ENCODE measurements around the gene PDGFC.

Gene PDGFC

DNA sequence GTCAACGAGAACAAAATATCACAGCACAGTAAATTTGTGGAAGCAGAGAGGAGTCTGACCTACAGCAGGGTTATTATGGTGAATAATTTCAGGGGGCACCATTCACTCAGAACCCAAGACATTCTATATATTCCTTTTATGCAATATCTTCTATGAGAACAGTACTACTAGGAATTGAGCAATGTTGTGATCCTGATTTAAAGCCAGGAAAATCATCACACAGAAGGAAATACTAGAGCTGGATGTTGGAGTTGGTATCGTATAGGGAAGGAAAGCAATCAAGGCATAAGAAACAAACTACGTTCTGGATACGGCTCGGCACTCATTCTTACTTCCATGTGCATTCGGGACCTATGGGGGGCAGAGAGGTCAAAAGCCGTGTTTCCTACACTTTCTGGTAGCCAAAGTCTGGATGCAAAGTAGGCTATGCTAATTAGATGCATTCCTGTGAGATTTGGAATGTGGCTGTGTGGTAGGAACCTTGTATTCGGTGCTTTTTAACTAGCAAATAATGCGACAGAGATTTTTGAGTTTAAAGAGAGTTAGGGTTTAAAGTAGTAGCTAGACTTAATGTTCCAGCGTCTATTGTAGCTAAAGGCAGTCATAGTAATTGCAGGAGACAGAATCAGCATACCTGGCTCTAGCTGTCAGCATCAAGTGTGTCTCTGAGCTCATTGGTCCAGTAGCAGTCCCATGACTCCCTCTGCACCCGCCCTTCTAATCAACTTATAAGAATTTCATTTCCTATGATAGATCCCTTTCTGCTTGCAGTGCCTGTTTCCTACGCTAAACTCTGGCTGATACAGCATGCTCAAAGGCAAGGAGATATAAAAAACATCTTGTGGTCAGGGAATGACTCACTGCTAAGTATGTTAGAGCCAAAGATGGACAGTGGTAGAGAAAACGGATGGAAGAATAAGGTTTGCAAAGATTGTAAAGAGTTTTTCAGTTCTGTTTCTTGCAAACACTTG is 43.3 kb upstream of the PDGFC start:
- H3K9me3 ChIP-seq (replicated peaks; ENCODE audit: insufficient read depth, low read length) = no peaks in the 10 kb centered on the region
- no peaks in the 10 kb centered on the region for H3K9me2 ChIP-seq (replicated peaks; ENCODE audit: insufficient read depth, low read length)
- no peaks in the 10 kb centered on the region for H3F3A ChIP-seq (ENCODE audit: insufficient read depth, low read length)
- H3K27ac ChIP-seq (ENCODE audit: low read length) = no peak overlapping the region
- no peaks in the 10 kb centered on the region for H3K36me3 ChIP-seq (replicated peaks; ENCODE audit: insufficient read depth, low read length)
- DNase-seq = no peak
- H2AFZ ChIP-seq (ENCODE audit: low read length) = no peak overlapping the region
- no peaks in the 10 kb centered on the region for H4K20me1 ChIP-seq (ENCODE audit: insufficient read depth, low read length)
- TF ChIP-seq EZH2phosphoT487 (IDR thresholded peaks at IDR 0.05; ENCODE audit: low read length) = no peak
- TF ChIP-seq, protein P1, sequence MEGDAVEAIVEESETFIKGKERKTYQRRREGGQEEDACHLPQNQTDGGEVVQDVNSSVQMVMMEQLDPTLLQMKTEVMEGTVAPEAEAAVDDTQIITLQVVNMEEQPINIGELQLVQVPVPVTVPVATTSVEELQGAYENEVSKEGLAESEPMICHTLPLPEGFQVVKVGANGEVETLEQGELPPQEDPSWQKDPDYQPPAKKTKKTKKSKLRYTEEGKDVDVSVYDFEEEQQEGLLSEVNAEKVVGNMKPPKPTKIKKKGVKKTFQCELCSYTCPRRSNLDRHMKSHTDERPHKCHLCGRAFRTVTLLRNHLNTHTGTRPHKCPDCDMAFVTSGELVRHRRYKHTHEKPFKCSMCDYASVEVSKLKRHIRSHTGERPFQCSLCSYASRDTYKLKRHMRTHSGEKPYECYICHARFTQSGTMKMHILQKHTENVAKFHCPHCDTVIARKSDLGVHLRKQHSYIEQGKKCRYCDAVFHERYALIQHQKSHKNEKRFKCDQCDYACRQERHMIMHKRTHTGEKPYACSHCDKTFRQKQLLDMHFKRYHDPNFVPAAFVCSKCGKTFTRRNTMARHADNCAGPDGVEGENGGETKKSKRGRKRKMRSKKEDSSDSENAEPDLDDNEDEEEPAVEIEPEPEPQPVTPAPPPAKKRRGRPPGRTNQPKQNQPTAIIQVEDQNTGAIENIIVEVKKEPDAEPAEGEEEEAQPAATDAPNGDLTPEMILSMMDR (IDR thresholded peaks at IDR 0.05; ENCODE audit: low read length) = no peak
- no peak for TF ChIP-seq EZH2 (optimal IDR thresholded peaks at IDR 0.05; ENCODE audit: low read depth, low read length)
- no peaks in the 10 kb centered on the region for H3K79me2 ChIP-seq (ENCODE audit: low read length)
- no peaks in the 10 kb centered on the region for H3K27me3 ChIP-seq (replicated peaks; ENCODE audit: insufficient read depth, low read length)
- no peak overlapping the region for H3K4me3 ChIP-seq (ENCODE audit: low read length)
- H3K4me1 ChIP-seq (ENCODE audit: low read length) = no peaks in the 10 kb centered on the region
- H3K9ac ChIP-seq (ENCODE audit: low read length) = no peak overlapping the region
- H3K4me2 ChIP-seq (ENCODE audit: low read depth, low read length) = no peak overlapping the region

DNA sequence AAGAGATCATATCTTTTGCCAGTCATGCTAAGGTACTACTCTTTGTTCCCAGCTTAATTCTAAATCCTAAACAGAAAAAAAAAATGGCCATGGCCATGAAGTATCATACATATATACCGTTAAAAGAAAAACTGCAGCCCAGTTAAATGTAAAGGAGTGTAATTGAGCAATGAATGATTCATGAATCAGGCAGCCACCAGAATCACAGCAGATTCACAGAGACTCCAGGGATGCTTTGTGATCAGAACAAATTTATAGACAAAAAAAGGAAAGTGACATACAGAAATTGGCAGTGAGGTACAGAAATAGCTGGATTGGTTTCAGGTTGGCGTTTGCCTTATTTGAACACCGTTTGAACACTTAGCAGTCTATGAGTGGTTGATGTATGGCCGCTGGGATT is 42.1 kb upstream of the PDGFC start:
- no peak overlapping the region for H3K9ac ChIP-seq (ENCODE audit: low read length)
- no peaks in the 10 kb centered on the region for H3K79me2 ChIP-seq (ENCODE audit: low read length)
- H3K4me1 ChIP-seq (ENCODE audit: low read length) = no peaks in the 10 kb centered on the region
- no peak for DNase-seq
- no peaks in the 10 kb centered on the region for H3K27me3 ChIP-seq (replicated peaks; ENCODE audit: insufficient read depth, low read length)
- no peak overlapping the region for H3K27ac ChIP-seq (ENCODE audit: low read length)
- H3K9me2 ChIP-seq (replicated peaks; ENCODE audit: insufficient read depth, low read length) = no peaks in the 10 kb centered on the region
- no peak overlapping the region for H3K4me2 ChIP-seq (ENCODE audit: low read depth, low read length)
- no peaks in the 10 kb centered on the region for H3K36me3 ChIP-seq (replicated peaks; ENCODE audit: insufficient read depth, low read length)
- no peaks in the 10 kb centered on the region for H4K20me1 ChIP-seq (ENCODE audit: insufficient read depth, low read length)
- TF ChIP-seq EZH2phosphoT487 (IDR thresholded peaks at IDR 0.05; ENCODE audit: low read length) (no peak), EZH2 (optimal IDR thresholded peaks at IDR 0.05; ENCODE audit: low read depth, low read length) (no peak)
- TF ChIP-seq, protein P1 (IDR thresholded peaks at IDR 0.05; ENCODE audit: low read length) = no peak
- no peak overlapping the region for H3K4me3 ChIP-seq (ENCODE audit: low read length)
- H2AFZ ChIP-seq (ENCODE audit: low read length) = no peak overlapping the region
- H3K9me3 ChIP-seq (replicated peaks; ENCODE audit: insufficient read depth, low read length) = no peaks in the 10 kb centered on the region
- no peaks in the 10 kb centered on the region for H3F3A ChIP-seq (ENCODE audit: insufficient read depth, low read length)

DNA sequence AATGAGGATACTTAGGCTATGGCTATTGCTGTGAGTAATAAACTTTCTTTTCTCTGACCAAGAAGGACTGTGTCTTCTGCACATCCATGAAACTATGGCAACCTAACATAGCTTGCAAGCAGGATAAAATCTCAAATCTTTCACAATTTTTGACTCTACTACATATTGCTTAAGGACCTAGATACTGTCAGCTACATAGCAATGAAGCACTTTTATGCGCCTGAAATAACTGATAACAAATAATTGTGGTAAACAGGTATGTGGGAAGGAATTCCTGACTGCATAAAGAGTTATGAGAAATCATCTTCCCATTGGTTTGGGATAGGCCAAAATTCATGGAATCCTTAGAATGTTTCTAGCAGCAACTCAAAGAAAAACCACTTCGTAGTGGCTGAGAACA is 41.2 kb upstream of the PDGFC start:
- Histone ChIP-seq H3K27ac (ENCODE audit: low read length) (no peak overlapping the region), H3K4me2 (ENCODE audit: low read depth, low read length) (no peak overlapping the region), H2AFZ (ENCODE audit: low read length) (no peak overlapping the region), H3K9me2 (replicated peaks; ENCODE audit: insufficient read depth, low read length) (no peaks in the 10 kb centered on the region), H3K4me1 (ENCODE audit: low read length) (no peaks in the 10 kb centered on the region), H3K4me3 (ENCODE audit: low read length) (no peak overlapping the region), H3K27me3 (replicated peaks; ENCODE audit: insufficient read depth, low read length) (no peaks in the 10 kb centered on the region), H4K20me1 (ENCODE audit: insufficient read depth, low read length) (no peaks in the 10 kb centered on the region), H3F3A (ENCODE audit: insufficient read depth, low read length) (no peaks in the 10 kb centered on the region), H3K9ac (ENCODE audit: low read length) (no peak overlapping the region), H3K79me2 (ENCODE audit: low read length) (no peaks in the 10 kb centered on the region), H3K9me3 (replicated peaks; ENCODE audit: insufficient read depth, low read length) (no peaks in the 10 kb centered on the region), H3K36me3 (replicated peaks; ENCODE audit: insufficient read depth, low read length) (no peaks in the 10 kb centered on the region)
- DNase-seq = no peak
- TF ChIP-seq EZH2 (optimal IDR thresholded peaks at IDR 0.05; ENCODE audit: low read depth, low read length) (no peak), EZH2phosphoT487 (IDR thresholded peaks at IDR 0.05; ENCODE audit: low read length) (no peak)

DNA sequence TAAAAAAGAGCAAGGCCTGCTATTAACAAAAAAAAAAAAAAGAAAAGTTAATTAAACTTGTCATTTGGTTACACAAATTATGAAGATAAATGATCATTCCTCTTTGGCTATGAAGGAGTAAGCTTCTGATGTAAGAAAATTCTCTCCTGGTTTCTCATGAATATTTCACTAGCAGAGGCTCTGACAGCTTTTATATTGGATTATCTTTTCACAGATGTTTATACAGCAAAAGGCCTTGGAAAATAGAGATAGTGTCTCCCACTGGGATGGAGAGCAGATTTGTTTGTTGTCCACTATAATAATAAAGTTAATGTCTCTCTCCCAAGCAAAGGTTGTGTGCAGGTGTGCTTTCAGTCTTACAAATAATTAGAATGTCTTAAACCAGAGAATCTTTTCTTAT is 40.7 kb upstream of the PDGFC start:
- Histone ChIP-seq H3F3A (ENCODE audit: insufficient read depth, low read length) (no peaks in the 10 kb centered on the region), H3K9me3 (replicated peaks; ENCODE audit: insufficient read depth, low read length) (no peaks in the 10 kb centered on the region), H3K4me1 (ENCODE audit: low read length) (no peaks in the 10 kb centered on the region), H4K20me1 (ENCODE audit: insufficient read depth, low read length) (no peaks in the 10 kb centered on the region), H3K27me3 (replicated peaks; ENCODE audit: insufficient read depth, low read length) (no peaks in the 10 kb centered on the region), H3K4me2 (ENCODE audit: low read depth, low read length) (no peak overlapping the region), H3K9me2 (replicated peaks; ENCODE audit: insufficient read depth, low read length) (no peaks in the 10 kb centered on the region), H2AFZ (ENCODE audit: low read length) (no peak overlapping the region), H3K36me3 (replicated peaks; ENCODE audit: insufficient read depth, low read length) (no peaks in the 10 kb centered on the region), H3K4me3 (ENCODE audit: low read length) (no peak overlapping the region), H3K9ac (ENCODE audit: low read length) (no peak overlapping the region), H3K27ac (ENCODE audit: low read length) (no peak overlapping the region), H3K79me2 (ENCODE audit: low read length) (no peaks in the 10 kb centered on the region)
- TF ChIP-seq, protein P1 (IDR thresholded peaks at IDR 0.05; ENCODE audit: low read length) = no peak
- no peak for TF ChIP-seq EZH2 (optimal IDR thresholded peaks at IDR 0.05; ENCODE audit: low read depth, low read length)
- TF ChIP-seq EZH2phosphoT487 (IDR thresholded peaks at IDR 0.05; ENCODE audit: low read length) = no peak
- no peak for DNase-seq

All from MM.1S (cell line).